Peyer's patch (tissue), 4 donors: ENCODE results near the gene RMDN2.
"Not testable (repeated sequence)": the region's sequence is repeated elsewhere in the genome, so short reads cannot be mapped to it uniquely, and the experiment has no call there.

Experiments
- POLR2A ChIP-seq, 2 donors: fragments of 450-650 bp; IDR thresholded peaks; one replicate each; pipeline ENCODE4 v1.5.1; 2017; ENCODE audit warnings: antibody characterized with exemption in 2 of 2, mild to moderate bottlenecking in 2 of 2, moderate library complexity in 2 of 2
- TF ChIP-seq, protein P1 (sequence below), 6 experiments: fragments of 450-650 bp in 4 of 6; fragments of 200-600 bp in 2 of 6; sonication (generic) in 1 of 6; IDR thresholded peaks; one replicate each; pipeline ENCODE4 v1.5.1; 2017 to 2019; ENCODE audit warnings: antibody characterized with exemption in 6 of 6, mild to moderate bottlenecking in 3 of 6, moderate library complexity in 1 of 6

DNA sequence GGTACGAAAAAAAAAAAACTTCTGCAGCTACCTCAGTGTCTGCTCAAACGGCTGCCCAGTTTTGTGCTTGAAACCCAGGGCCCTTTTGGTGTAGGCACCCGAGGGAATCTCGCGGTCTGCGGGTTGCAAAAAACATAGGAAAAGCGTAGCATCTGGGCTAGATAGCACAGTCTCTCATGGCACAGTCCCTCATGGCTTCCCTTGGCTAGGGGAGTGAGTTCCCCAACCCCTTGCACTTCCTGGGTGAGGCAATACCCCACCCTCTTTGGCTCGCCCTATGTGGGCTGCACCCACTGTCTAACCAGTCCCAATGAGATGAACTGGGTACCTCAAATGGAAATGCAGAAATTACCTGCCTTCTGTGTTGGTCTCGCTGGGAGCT is 37.6 kb downstream of the RMDN2 start:
- TF ChIP-seq, protein P1, sequence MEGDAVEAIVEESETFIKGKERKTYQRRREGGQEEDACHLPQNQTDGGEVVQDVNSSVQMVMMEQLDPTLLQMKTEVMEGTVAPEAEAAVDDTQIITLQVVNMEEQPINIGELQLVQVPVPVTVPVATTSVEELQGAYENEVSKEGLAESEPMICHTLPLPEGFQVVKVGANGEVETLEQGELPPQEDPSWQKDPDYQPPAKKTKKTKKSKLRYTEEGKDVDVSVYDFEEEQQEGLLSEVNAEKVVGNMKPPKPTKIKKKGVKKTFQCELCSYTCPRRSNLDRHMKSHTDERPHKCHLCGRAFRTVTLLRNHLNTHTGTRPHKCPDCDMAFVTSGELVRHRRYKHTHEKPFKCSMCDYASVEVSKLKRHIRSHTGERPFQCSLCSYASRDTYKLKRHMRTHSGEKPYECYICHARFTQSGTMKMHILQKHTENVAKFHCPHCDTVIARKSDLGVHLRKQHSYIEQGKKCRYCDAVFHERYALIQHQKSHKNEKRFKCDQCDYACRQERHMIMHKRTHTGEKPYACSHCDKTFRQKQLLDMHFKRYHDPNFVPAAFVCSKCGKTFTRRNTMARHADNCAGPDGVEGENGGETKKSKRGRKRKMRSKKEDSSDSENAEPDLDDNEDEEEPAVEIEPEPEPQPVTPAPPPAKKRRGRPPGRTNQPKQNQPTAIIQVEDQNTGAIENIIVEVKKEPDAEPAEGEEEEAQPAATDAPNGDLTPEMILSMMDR (IDR thresholded peaks at IDR 0.05) = not testable (repeated sequence)
- TF ChIP-seq POLR2A (IDR thresholded peaks at IDR 0.05) = not testable (repeated sequence)
